Lung (tissue), 12 donors: ENCODE data around the gene CSNK2B. TPM values are rescaled to one million over a fixed set of nuclear protein-coding genes. Genes with fewer than 3 reads are reported as not detected.

Experiments
- ATAC-seq: fragments of 200-7000 bp; cut with Tn5 transposase; one replicate; pipeline ENCODE4 v1.9.1; 2020; ENCODE audit warnings: moderate number of reproducible peaks; ENCODE audit not compliant: insufficient read depth, low FRiP score
- DNase-seq, 3 donors: peaks; one replicate each; pipeline ENCODE4 v3.0.0-alpha.2; 2013 to 2017
- H3K27ac ChIP-seq, 2 donors: one replicate each; pipeline ENCODE4 v1.5.1; 2013; ENCODE audit warnings: mild to moderate bottlenecking in 2 of 2, moderate library complexity in 2 of 2, control low read depth in 1 of 2, inconsistent platforms in 1 of 2, low read depth in 1 of 2, low read length in 1 of 2
- H3K27me3 ChIP-seq, 3 donors: one replicate each; pipeline ENCODE4 v1.5.1; 2013; ENCODE audit warnings: low read length in 2 of 3; ENCODE audit not compliant: control insufficient read depth in 3 of 3, insufficient read depth in 3 of 3
- H3K36me3 ChIP-seq, 4 donors: one replicate each; pipeline ENCODE4 v1.5.1; 2013; ENCODE audit warnings: low read length in 4 of 4, mild to moderate bottlenecking in 1 of 4, moderate library complexity in 1 of 4; ENCODE audit not compliant: control insufficient read depth in 4 of 4, insufficient read depth in 4 of 4
- H3K4me1 ChIP-seq, 5 donors: one replicate each; pipeline ENCODE4 v1.5.1; 2013; ENCODE audit warnings: low read length in 5 of 5, mild to moderate bottlenecking in 2 of 5, moderate library complexity in 1 of 5; ENCODE audit not compliant: control insufficient read depth in 5 of 5, insufficient read depth in 5 of 5
- H3K4me3 ChIP-seq: one replicate; pipeline ENCODE4 v1.5.1; 2013; ENCODE audit warnings: mild to moderate bottlenecking, control low read depth, moderate library complexity
- H3K9ac ChIP-seq, 2 donors: one replicate each; pipeline ENCODE4 v1.5.1; 2013; ENCODE audit warnings: low read length in 2 of 2, control low read depth in 1 of 2; ENCODE audit not compliant: insufficient read depth in 1 of 2
- H3K9me3 ChIP-seq, 4 donors: one replicate each; pipeline ENCODE4 v1.5.1; 2013; ENCODE audit warnings: low read length in 3 of 4, mild to moderate bottlenecking in 1 of 4, moderate library complexity in 1 of 4; ENCODE audit not compliant: control insufficient read depth in 4 of 4, insufficient read depth in 3 of 4
- CTCF ChIP-seq: IDR thresholded peaks from 2 replicates; pipeline ENCODE4 v1.5.1; 2012; ENCODE audit warnings: mild to moderate bottlenecking; ENCODE audit errors: control extremely low read depth, extremely low read depth
- WGBS, 2 donors: extraction: QIAGEN DNeasy Blood & Tissue Kit; methylation state at CpG; one replicate each; pipeline ENCODE4 v1.1.7; 2013; 5-methylcytosine and 5-hydroxymethylcytosine counted together
- polyA plus RNA-seq, 2 donors: library from polyadenylated mRNA; stranded (reverse); fragments of 200-250 nt; gene quantifications; one replicate each; pipeline ENCODE4 v1.2.1, GENCODE V29; 2013
- total RNA-seq, 2 donors: library from RNA; depleted of rRNA in 1 of 2; stranded (reverse); fragments of >200 nt in 1 of 2; gene quantifications; one replicate each; pipeline ENCODE4 v1.2.1, GENCODE V29; 2014 to 2021
- donor health status: control.
- donor health status: control.
- donor health status: Bipolar disorder and iron deficiency.
- donor health status: healthy.
- donor health status: DM: yes; HTN: yes; CAD: no.

CSNK2B gene
- total and polyA plus RNA-seq, 4 donors = 114 to 154 (median 137) TPM

GRCh38 chr6:31643818-31644454, 21.9 kb upstream of the CSNK2B start:
- Histone ChIP-seq H3K9me3 (no peaks in the 10 kb centered on the region), H3K27ac (no peak overlapping the region), H3K4me1 (no peaks in the 10 kb centered on the region), H3K9ac (no peak overlapping the region), H3K4me3 (no peak overlapping the region), H3K36me3 (peaks cover 55 to 80% (median 63%) of the 10 kb centered on the region in 4 donors), H3K27me3 (no peaks in the 10 kb centered on the region)
- DNase-seq (no peak), ATAC-seq (no peak)
- TF ChIP-seq CTCF = no peak
- 93 to 96% methylated on average over 17 of the region's 17 CpGs for WGBS, 2 donors

- peaks cover 53 to 71% (median 62%) of the 10 kb centered on the region in 4 donors for H3K36me3 ChIP-seq
- H3K27ac ChIP-seq = no peak overlapping the region
- TF ChIP-seq CTCF = no peak
- 96 to 97% methylated on average over 9 of the region's 9 CpGs for WGBS, 2 donors
- no peak overlapping the region for H3K4me3 ChIP-seq
- no peak for ATAC-seq
- no peaks in the 10 kb centered on the region for H3K4me1 ChIP-seq
- no peaks in the 10 kb centered on the region for H3K9me3 ChIP-seq
- DNase-seq = no peak
- no peak overlapping the region for H3K9ac ChIP-seq
- H3K27me3 ChIP-seq = no peaks in the 10 kb centered on the region
Observed at GRCh38 chr6:31645325-31645724, 20.6 kb upstream of the CSNK2B start.

- 4% methylated on average over 29 of the region's 29 CpGs for WGBS, 2 donors
- Histone ChIP-seq H3K4me3 (peak overlapping the region; percentile 74), H3K9ac (peak overlapping the region; percentile 58 to 87), H3K27me3 (no peaks in the 10 kb centered on the region), H3K9me3 (no peaks in the 10 kb centered on the region), H3K27ac (peak overlapping the region; percentile 93 to 98), H3K4me1 (peaks cover 4 to 20% (median 7%) of the 10 kb centered on the region in 5 donors), H3K36me3 (peaks cover 20 to 31% (median 27%) of the 10 kb centered on the region in 4 donors)
- ATAC-seq (peak; percentile 43), DNase-seq (peak in 1 of 3 donors; percentile 80)
- no peak for TF ChIP-seq CTCF
Observed at GRCh38 chr6:31651602-31652191, 14.2 kb upstream of the CSNK2B start.
